Subcutaneous adipose tissue (tissue), 4 donors: ENCODE data around the gene ACTR5. TPM values are rescaled to one million over a fixed set of nuclear protein-coding genes. Genes with fewer than 3 reads are reported as not detected.

ENCODE experiments used
- CTCF ChIP-seq: fragments of 450-650 bp; IDR thresholded peaks from one replicate; pipeline ENCODE4 v1.5.1; 2016; ENCODE audit warnings: low read depth, mild to moderate bottlenecking, control low read depth, antibody characterized with exemption, moderate library complexity
- total RNA-seq, 4 donors: library from RNA; depleted of rRNA; stranded (reverse); fragments of >200 nt; gene quantifications; one replicate each; pipeline ENCODE4 v1.1.0, GENCODE V29; 2016

Gene ACTR5
- total RNA-seq, 4 donors from 2014 or later: 7.3 to 9.9 (median 8.4) TPM

GRCh38 chr20:38729767-38730166 lies 18.5 kb upstream of the ACTR5 start:
- TF ChIP-seq CTCF: no peak

- no peak for TF ChIP-seq CTCF
These were observed 17.9 kb upstream of the ACTR5 start for GRCh38 chr20:38730167-38730988.

- TF ChIP-seq CTCF: no peak
These were observed 17.1 kb upstream of the ACTR5 start for GRCh38 chr20:38730989-38731737.

- no peak for TF ChIP-seq CTCF
These were observed 16.5 kb upstream of the ACTR5 start for GRCh38 chr20:38731738-38732113.

GRCh38 chr20:38732981-38733380 lies 15.3 kb upstream of the ACTR5 start:
- TF ChIP-seq CTCF: no peak

- no peak for TF ChIP-seq CTCF
These were observed 13.1 kb upstream of the ACTR5 start for GRCh38 chr20:38735172-38735571.

GRCh38 chr20:38737887-38738286 lies 10.4 kb upstream of the ACTR5 start:
- TF ChIP-seq CTCF: no peak
